CD4-positive, CD25-positive, alpha-beta regulatory T cell (primary cell): ENCODE data around the gene ABHD12B. TPM values are rescaled to one million over a fixed set of nuclear protein-coding genes. Genes with fewer than 3 reads are reported as not detected.
"Not testable (repeated sequence)": the region's sequence is repeated elsewhere in the genome, so short reads cannot be mapped to it uniquely, and the experiment has no call there.

Experiments
- ATAC-seq, 2 donors: fragments of 150-1000 bp; cut with Tn5 transposase; one replicate each; pipeline ENCODE4 v1.10.0; 2021; ENCODE audit warnings: low read depth in 2 of 2, moderate number of reproducible peaks in 2 of 2, moderate library complexity in 1 of 2
- DNase-seq, 3 donors: peaks; one replicate each; pipeline versions ENCODE4 v3.0.0 to v3.0.0-alpha.2; 2012 to 2022; ENCODE audit warnings: mixed read lengths in 1 of 3
- H3K27ac ChIP-seq: one replicate; pipeline ENCODE4 v1.7.0; 2013; ENCODE audit warnings: mild to moderate bottlenecking, low read length; ENCODE audit not compliant: insufficient read depth, poor library complexity, severe bottlenecking
- H3K27me3 ChIP-seq: one replicate; pipeline ENCODE4 v1.7.0; 2013; ENCODE audit warnings: low read length; ENCODE audit not compliant: control insufficient read depth, insufficient read depth
- H3K36me3 ChIP-seq: one replicate; pipeline ENCODE4 v1.7.0; 2013; ENCODE audit warnings: mild to moderate bottlenecking, low read length, moderate library complexity; ENCODE audit not compliant: control insufficient read depth, insufficient read depth
- H3K4me1 ChIP-seq: 2 replicates; pipeline ENCODE4 v1.7.0; 2013; ENCODE audit warnings: mild to moderate bottlenecking, low read length; ENCODE audit not compliant: insufficient read depth, control insufficient read depth, poor library complexity, severe bottlenecking
- H3K4me3 ChIP-seq: one replicate; pipeline ENCODE4 v1.7.0; 2013; ENCODE audit warnings: low read depth, mild to moderate bottlenecking, low read length, moderate library complexity
- H3K9me3 ChIP-seq, 2 experiments: 1 replicate in 1 of 2; 2 replicates in 1 of 2; pipeline ENCODE4 v1.7.0; 2013; ENCODE audit warnings: low read length in 2 of 2, mild to moderate bottlenecking in 1 of 2, moderate library complexity in 1 of 2; ENCODE audit not compliant: control insufficient read depth in 2 of 2
- H3K27ac Mint-ChIP-seq, 3 donors: one replicate each; pipeline ENCODE4 v1.8.0; 2020 to 2022; ENCODE audit warnings: mild to moderate bottlenecking in 3 of 3, mixed read lengths in 3 of 3, moderate library complexity in 2 of 3
- H3K27me3 Mint-ChIP-seq: one replicate; pipeline ENCODE4 v1.8.0; 2022; ENCODE audit warnings: mild to moderate bottlenecking, mixed read lengths
- H3K36me3 Mint-ChIP-seq: one replicate; pipeline ENCODE4 v1.8.0; 2020; ENCODE audit warnings: mixed read lengths
- H3K4me1 Mint-ChIP-seq, 4 donors: one replicate each; pipeline ENCODE4 v1.8.0; 2020 to 2022; ENCODE audit warnings: mixed read lengths in 4 of 4, mild to moderate bottlenecking in 1 of 4
- H3K4me3 Mint-ChIP-seq, 4 donors: one replicate each; pipeline ENCODE4 v1.8.0; 2020 to 2022; ENCODE audit warnings: mild to moderate bottlenecking in 4 of 4, mixed read lengths in 4 of 4, moderate library complexity in 3 of 4
- H3K9me3 Mint-ChIP-seq, 7 donors: one replicate each; pipeline ENCODE4 v1.8.0; 2020 to 2022; ENCODE audit warnings: mixed read lengths in 7 of 7, mild to moderate bottlenecking in 3 of 7, moderate library complexity in 2 of 7
- polyA plus RNA-seq, 4 donors: library from polyadenylated mRNA; unstranded; fragments of 300-500 nt; fragmentation: Illumina TruSeq; gene quantifications; one replicate each; pipeline ENCODE4 v1.2.3, GENCODE V29; 2021
- total RNA-seq: library from RNA; stranded (reverse); gene quantifications from one replicate; pipeline ENCODE4 v1.2.3, GENCODE V29; 2022

The ABHD12B gene
- total and polyA plus RNA-seq, 5 donors from 2014 or later = 0.64 TPM; not detected in 4

- H3K27me3 ChIP-seq = peaks cover 14% of the 10 kb centered on the region
- H3K9me3 Mint-ChIP-seq, H3K27ac Mint-ChIP-seq, DNase-seq, H3K36me3 ChIP-seq, H3K27ac ChIP-seq, H3K36me3 Mint-ChIP-seq, H3K4me3 ChIP-seq, H3K9me3 ChIP-seq, ATAC-seq: not testable (repeated sequence)
- peaks cover 0 to 18% (median 6%) of the 10 kb centered on the region in 4 donors for H3K4me1 Mint-ChIP-seq
- peaks cover 19% of the 10 kb centered on the region for H3K4me1 ChIP-seq
- H3K4me3 Mint-ChIP-seq = peak overlapping the region in 1 of 4 donors; percentile 27
- peaks cover 49% of the 10 kb centered on the region for H3K27me3 Mint-ChIP-seq
These were observed 69.8 kb downstream of the ABHD12B start for GRCh38 chr14:50941638-50942037.

DNA sequence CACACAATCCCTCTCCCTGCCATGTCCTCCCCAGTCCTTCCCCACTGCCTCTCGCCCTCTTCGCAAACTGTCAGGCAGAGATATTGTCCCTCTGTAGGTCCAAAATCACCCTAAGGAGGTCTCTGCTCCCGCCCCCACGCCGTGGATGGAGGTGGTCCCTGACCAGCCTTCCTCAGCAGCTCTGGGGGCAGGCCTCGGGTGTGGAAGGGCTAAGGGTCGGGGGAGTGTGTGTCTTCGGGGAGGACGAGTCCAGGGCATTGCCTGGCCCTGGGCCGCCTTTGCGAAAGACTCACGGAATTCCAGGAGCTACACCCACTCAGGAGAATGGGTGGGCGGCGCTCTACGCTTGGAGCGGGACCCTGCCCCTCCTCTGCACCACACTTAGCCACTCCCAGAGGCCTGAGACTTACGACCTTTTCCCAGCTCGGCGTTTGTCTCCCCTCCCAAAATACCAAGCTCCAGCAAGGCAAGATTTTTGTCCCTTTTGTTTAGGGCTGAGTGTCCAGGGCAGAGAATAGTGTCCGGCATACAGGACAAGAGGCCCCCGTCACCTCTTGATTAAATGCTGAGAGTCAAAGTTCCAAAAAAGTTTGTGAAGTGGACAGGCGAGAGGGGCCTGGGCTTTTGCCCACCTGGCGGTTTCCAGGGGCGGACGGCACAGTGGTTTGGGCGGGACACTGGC, 71.5 kb downstream of the ABHD12B start:
- Mint-ChIP-seq H3K4me3 (peak overlapping the region in 2 of 4 donors; percentile 56 to 72), H3K9me3 (peaks cover 0 to 9% (median 0%) of the 10 kb centered on the region in 7 donors), H3K4me1 (peaks cover 0 to 15% (median 6%) of the 10 kb centered on the region in 4 donors), H3K36me3 (no peaks in the 10 kb centered on the region), H3K27ac (no peak overlapping the region), H3K27me3 (peaks cover 50% of the 10 kb centered on the region)
- H3K27ac ChIP-seq = no peak overlapping the region
- peaks cover 14% of the 10 kb centered on the region for H3K27me3 ChIP-seq
- H3K4me3 ChIP-seq = no peak overlapping the region
- ATAC-seq = no peak
- H3K9me3 ChIP-seq = no peaks in the 10 kb centered on the region
- H3K36me3 ChIP-seq = no peaks in the 10 kb centered on the region
- no peak for DNase-seq
- H3K4me1 ChIP-seq = peaks cover 19% of the 10 kb centered on the region

GRCh38 chr14:50943943-50944646, 72.2 kb downstream of the ABHD12B start, which contains the start of gene PYGL:
Gene PYGL, minus strand, starts transcription at chr14:50944483. Its CDS starts 80 bp downstream, at chr14:50944403.
- peak in 1 of 2 donors; percentile 37 for ATAC-seq
- Histone ChIP-seq H3K9me3 (no peaks in the 10 kb centered on the region), H3K27me3 (peaks cover 14% of the 10 kb centered on the region), H3K4me3 (no peak within 1 kb of the TSS), H3K36me3 (no peaks in the 10 kb centered on the region), H3K27ac (no peak within 1 kb of the TSS), H3K4me1 (peaks cover 19% of the 10 kb centered on the region)
- DNase-seq = peak in 1 of 3 donors; percentile 9
- Mint-ChIP-seq H3K27me3 (peaks cover 47% of the 10 kb centered on the region), H3K9me3 (peaks cover 0 to 9% (median 0%) of the 10 kb centered on the region in 7 donors), H3K4me3 (peak within 1 kb of the TSS; percentile 75 to 88 (median 84)), H3K4me1 (peaks cover 0 to 15% (median 6%) of the 10 kb centered on the region in 4 donors), H3K36me3 (no peaks in the 10 kb centered on the region), H3K27ac (peak within 1 kb of the TSS in 2 of 3 donors; percentile 43 to 78)

GRCh38 chr14:50944647-50945413, 73.0 kb downstream of the ABHD12B start:
- no peak overlapping the region for H3K4me3 ChIP-seq
- peaks cover 14% of the 10 kb centered on the region for H3K27me3 ChIP-seq
- DNase-seq (no peak), ATAC-seq (peak in 1 of 2 donors; percentile 13)
- no peaks in the 10 kb centered on the region for H3K9me3 ChIP-seq
- Mint-ChIP-seq H3K36me3 (no peaks in the 10 kb centered on the region), H3K9me3 (peaks cover 0 to 9% (median 0%) of the 10 kb centered on the region in 7 donors), H3K4me3 (peak overlapping the region; percentile 75 to 88 (median 84)), H3K27me3 (peaks cover 42% of the 10 kb centered on the region), H3K27ac (peak overlapping the region in 2 of 3 donors; percentile 43 to 78), H3K4me1 (peaks cover 0 to 15% (median 6%) of the 10 kb centered on the region in 4 donors)
- no peaks in the 10 kb centered on the region for H3K36me3 ChIP-seq
- H3K4me1 ChIP-seq = peaks cover 19% of the 10 kb centered on the region
- H3K27ac ChIP-seq = no peak overlapping the region

GRCh38 chr14:50946234-50946935, 74.5 kb downstream of the ABHD12B start:
- H3K4me1 Mint-ChIP-seq = peaks cover 0 to 15% (median 6%) of the 10 kb centered on the region in 4 donors
- H3K9me3 ChIP-seq = no peaks in the 10 kb centered on the region
- peaks cover 19% of the 10 kb centered on the region for H3K4me1 ChIP-seq
- H3K4me3 ChIP-seq = no peak overlapping the region
- DNase-seq (no peak), ATAC-seq (no peak)
- H3K27me3 ChIP-seq = peaks cover 11% of the 10 kb centered on the region
- no peaks in the 10 kb centered on the region for H3K36me3 ChIP-seq
- no peak overlapping the region for H3K4me3 Mint-ChIP-seq
- H3K27ac Mint-ChIP-seq = no peak overlapping the region
- peaks cover 0 to 7% (median 0%) of the 10 kb centered on the region in 7 donors for H3K9me3 Mint-ChIP-seq
- no peaks in the 10 kb centered on the region for H3K36me3 Mint-ChIP-seq
- no peak overlapping the region for H3K27ac ChIP-seq
- peaks cover 38% of the 10 kb centered on the region for H3K27me3 Mint-ChIP-seq

DNA sequence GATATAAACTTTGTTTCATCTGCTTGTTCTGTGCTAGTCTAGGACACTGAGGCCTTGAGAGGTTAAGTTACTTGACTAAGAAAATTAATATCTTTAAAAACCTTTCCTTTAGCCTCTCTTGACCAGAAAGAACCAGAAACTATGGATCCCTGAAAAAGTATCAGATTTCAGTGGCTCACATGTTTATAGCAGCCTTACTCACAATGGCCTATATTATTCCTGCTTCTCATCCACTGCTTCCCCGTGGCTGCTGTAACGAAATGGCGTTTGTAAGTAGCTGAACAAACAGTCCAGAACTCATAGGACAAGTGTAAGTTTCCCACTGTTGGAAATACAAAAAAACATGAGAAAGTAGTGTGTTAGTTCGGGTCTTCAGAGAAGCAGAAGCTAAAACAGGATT, 75.6 kb downstream of the ABHD12B start:
- Mint-ChIP-seq H3K27me3 (peaks cover 32% of the 10 kb centered on the region), H3K4me1 (peaks cover 0 to 15% (median 6%) of the 10 kb centered on the region in 4 donors), H3K36me3 (no peaks in the 10 kb centered on the region), H3K9me3 (peaks cover 0 to 4% (median 0%) of the 10 kb centered on the region in 7 donors), H3K4me3 (no peak overlapping the region), H3K27ac (no peak overlapping the region)
- DNase-seq (no peak), ATAC-seq (no peak)
- H3K27me3 ChIP-seq = peaks cover 6% of the 10 kb centered on the region
- H3K4me1 ChIP-seq = peaks cover 19% of the 10 kb centered on the region
- H3K36me3 ChIP-seq = no peaks in the 10 kb centered on the region
- H3K4me3 ChIP-seq = no peak overlapping the region
- H3K9me3 ChIP-seq = no peaks in the 10 kb centered on the region
- H3K27ac ChIP-seq = no peak overlapping the region

GRCh38 chr14:50948205-50948604, 76.4 kb downstream of the ABHD12B start:
- no peaks in the 10 kb centered on the region for H3K36me3 ChIP-seq
- peaks cover 0 to 4% (median 0%) of the 10 kb centered on the region in 7 donors for H3K9me3 Mint-ChIP-seq
- no peak for DNase-seq
- no peak overlapping the region for H3K4me3 Mint-ChIP-seq
- no peak overlapping the region for H3K27ac ChIP-seq
- ATAC-seq = no peak
- H3K36me3 Mint-ChIP-seq = no peaks in the 10 kb centered on the region
- H3K27me3 ChIP-seq = peaks cover 4% of the 10 kb centered on the region
- no peaks in the 10 kb centered on the region for H3K9me3 ChIP-seq
- H3K4me3 ChIP-seq = no peak overlapping the region
- peaks cover 37% of the 10 kb centered on the region for H3K27me3 Mint-ChIP-seq
- H3K4me1 Mint-ChIP-seq = peaks cover 0 to 11% (median 6%) of the 10 kb centered on the region in 4 donors
- H3K4me1 ChIP-seq = peaks cover 17% of the 10 kb centered on the region
- no peak overlapping the region for H3K27ac Mint-ChIP-seq
